Keratinocyte (primary cell): ENCODE results near the gene ADGRA3. TPM values are rescaled to one million over a fixed set of nuclear protein-coding genes. Genes with fewer than 3 reads are reported as not detected.

Source experiments
- DNase-seq: peaks from one replicate; pipeline ENCODE4 v3.0.0-alpha.2; 2011; ENCODE audit warnings: low read depth, missing footprints, low spot score
- FAIRE-seq: peaks from 2 replicates; lab custom pipeline; 2011; peaks lifted over from hg19 to GRCh38; lab: Jason Lieb, UNC
- H2AFZ ChIP-seq: 2 replicates; pipeline ENCODE4 v1.6.0; 2012; ENCODE audit warnings: low read length, control low read depth, inconsistent platforms; ENCODE audit not compliant: control insufficient read depth
- H3K27ac ChIP-seq: 2 replicates; pipeline ENCODE4 v1.5.1; 2011; ENCODE audit warnings: low read length; ENCODE audit not compliant: control insufficient read depth, insufficient read depth
- H3K27me3 ChIP-seq: 3 replicates; pipeline ENCODE4 v1.6.0; 2011; ENCODE audit warnings: low read length; ENCODE audit not compliant: control insufficient read depth, insufficient read depth; ENCODE audit errors: extremely low read depth
- H3K36me3 ChIP-seq, 2 experiments: 2 replicates in 1 of 2; 3 replicates in 1 of 2; pipeline ENCODE4 v1.5.1; 2011; ENCODE audit warnings: low read length in 2 of 2, mild to moderate bottlenecking in 1 of 2; ENCODE audit not compliant: control insufficient read depth in 2 of 2, insufficient read depth in 2 of 2; ENCODE audit errors: extremely low read depth in 1 of 2
- H3K4me1 ChIP-seq: 3 replicates; pipeline ENCODE4 v1.5.1; 2011; ENCODE audit warnings: low read length; ENCODE audit not compliant: control insufficient read depth, insufficient read depth; ENCODE audit errors: extremely low read depth
- H3K4me2 ChIP-seq: 3 replicates; pipeline ENCODE4 v1.6.0; 2011; ENCODE audit warnings: low read depth, low read length; ENCODE audit not compliant: control insufficient read depth, insufficient read depth; ENCODE audit errors: extremely low read depth
- H3K4me3 ChIP-seq, 3 experiments: fragments of 200-600 bp in 1 of 3; sonication (generic) in 1 of 3; 2 replicates in 2 of 3; 3 replicates in 1 of 3; pipeline ENCODE4 v1.5.1; 2011 to 2016; ENCODE audit warnings: low read length in 3 of 3, mild to moderate bottlenecking in 3 of 3, control low read depth in 2 of 3, inconsistent platforms in 1 of 3, low read depth in 1 of 3, mixed read lengths in 1 of 3, mixed run types in 1 of 3, moderate library complexity in 1 of 3; ENCODE audit not compliant: control insufficient read depth in 2 of 3, insufficient read depth in 2 of 3; ENCODE audit errors: extremely low read depth in 1 of 3
- H3K79me2 ChIP-seq: 2 replicates; pipeline ENCODE4 v1.6.0; 2012; ENCODE audit warnings: low read length; ENCODE audit not compliant: control insufficient read depth, insufficient read depth
- H3K9ac ChIP-seq: 3 replicates; pipeline ENCODE4 v1.6.0; 2011; ENCODE audit warnings: low read length; ENCODE audit not compliant: control insufficient read depth, insufficient read depth; ENCODE audit errors: extremely low read depth
- H3K9me1 ChIP-seq: 3 replicates; pipeline ENCODE4 v1.6.0; 2011; ENCODE audit warnings: low read length; ENCODE audit not compliant: control insufficient read depth, insufficient read depth; ENCODE audit errors: extremely low read depth
- H3K9me3 ChIP-seq: 2 replicates; pipeline ENCODE4 v1.5.1; 2012; ENCODE audit warnings: low read depth, low read length; ENCODE audit not compliant: control insufficient read depth
- H4K20me1 ChIP-seq: 3 replicates; pipeline ENCODE4 v1.6.0; 2011; ENCODE audit warnings: low read length; ENCODE audit not compliant: control insufficient read depth, insufficient read depth; ENCODE audit errors: extremely low read depth
- EZH2 ChIP-seq: IDR thresholded peaks from one replicate; pipeline ENCODE4 v1.6.1; 2012; ENCODE audit warnings: inconsistent platforms, mild to moderate bottlenecking, low read length, moderate library complexity
- dilution Hi-C: fragments of 300-500 bp; cut with MboI; formaldehyde crosslinking; loops from one replicate; pipeline ENCODE4 v1.7.0; 2020; ENCODE audit warnings: low sequenced_read_pairs; ENCODE audit not compliant: extremely low pct_ligation_motif_present
- polyA plus RNA-seq, 5 experiments: library from polyadenylated mRNA; depleted of rRNA in 3 of 5; stranded (reverse) in 3 of 5; stranded (forward) in 1 of 5; unstranded in 1 of 5; fragments of >200 nt; gene quantifications; 1 replicate in 1 of 5; 2 replicates in 3 of 5; 3 replicates in 1 of 5; pipeline versions ENCODE4 v1.2.1 to v1.2.3, GENCODE V29; 2011 to 2012; ENCODE audit warnings: missing spikeins in 2 of 5, low read depth in 1 of 5, low replicate concordance in 1 of 5
- TF ChIP-seq, protein P1 (sequence below), 3 experiments: IDR thresholded peaks in 1 of 3; conservative IDR thresholded peaks in 1 of 3; optimal IDR thresholded peaks in 1 of 3; 2 replicates in 2 of 3; 3 replicates in 1 of 3; pipeline versions ENCODE3 to v1.5.1; 2011; ENCODE audit warnings: low read length in 3 of 3, mild to moderate bottlenecking in 3 of 3, moderate library complexity in 2 of 3, control low read depth in 1 of 3, inconsistent platforms in 1 of 3; ENCODE audit not compliant: insufficient read depth in 2 of 3; ENCODE audit errors: extremely low read depth in 1 of 3

ADGRA3 gene
- polyA plus RNA-seq, 1 donor (not counting 4 experiments of a cell fraction or from before 2014, with no cell fraction given): 38.7 TPM

GRCh38 chr4:22522706-22523501, 7.0 kb upstream of the ADGRA3 start:
- TF ChIP-seq, protein P1, sequence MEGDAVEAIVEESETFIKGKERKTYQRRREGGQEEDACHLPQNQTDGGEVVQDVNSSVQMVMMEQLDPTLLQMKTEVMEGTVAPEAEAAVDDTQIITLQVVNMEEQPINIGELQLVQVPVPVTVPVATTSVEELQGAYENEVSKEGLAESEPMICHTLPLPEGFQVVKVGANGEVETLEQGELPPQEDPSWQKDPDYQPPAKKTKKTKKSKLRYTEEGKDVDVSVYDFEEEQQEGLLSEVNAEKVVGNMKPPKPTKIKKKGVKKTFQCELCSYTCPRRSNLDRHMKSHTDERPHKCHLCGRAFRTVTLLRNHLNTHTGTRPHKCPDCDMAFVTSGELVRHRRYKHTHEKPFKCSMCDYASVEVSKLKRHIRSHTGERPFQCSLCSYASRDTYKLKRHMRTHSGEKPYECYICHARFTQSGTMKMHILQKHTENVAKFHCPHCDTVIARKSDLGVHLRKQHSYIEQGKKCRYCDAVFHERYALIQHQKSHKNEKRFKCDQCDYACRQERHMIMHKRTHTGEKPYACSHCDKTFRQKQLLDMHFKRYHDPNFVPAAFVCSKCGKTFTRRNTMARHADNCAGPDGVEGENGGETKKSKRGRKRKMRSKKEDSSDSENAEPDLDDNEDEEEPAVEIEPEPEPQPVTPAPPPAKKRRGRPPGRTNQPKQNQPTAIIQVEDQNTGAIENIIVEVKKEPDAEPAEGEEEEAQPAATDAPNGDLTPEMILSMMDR (optimal IDR thresholded peaks at IDR 0.05 in 1 of 3, IDR thresholded peaks at IDR 0.05 in 1 of 3, conservative IDR thresholded peaks at IDR 0.05 in 1 of 3; ENCODE audit: extremely low read depth in 1 of 3, insufficient read depth in 2 of 3, low read length in 3 of 3): no peak
- no peak for TF ChIP-seq EZH2
- Histone ChIP-seq H3K79me2 (no peaks in the 10 kb centered on the region), H2AFZ (no peak overlapping the region), H3K27me3 (no peaks in the 10 kb centered on the region), H4K20me1 (no peaks in the 10 kb centered on the region), H3K9me3 (no peaks in the 10 kb centered on the region), H3K4me1 (no peaks in the 10 kb centered on the region), H3K36me3 (no peaks in the 10 kb centered on the region), H3K9ac (no peak overlapping the region), H3K9me1 (no peaks in the 10 kb centered on the region), H3K27ac (no peak overlapping the region), H3K4me3 (no peak overlapping the region), H3K4me2 (no peak overlapping the region)
- FAIRE-seq (no peak), DNase-seq (no peak)
- dilution Hi-C loops: no loop called here

DNA sequence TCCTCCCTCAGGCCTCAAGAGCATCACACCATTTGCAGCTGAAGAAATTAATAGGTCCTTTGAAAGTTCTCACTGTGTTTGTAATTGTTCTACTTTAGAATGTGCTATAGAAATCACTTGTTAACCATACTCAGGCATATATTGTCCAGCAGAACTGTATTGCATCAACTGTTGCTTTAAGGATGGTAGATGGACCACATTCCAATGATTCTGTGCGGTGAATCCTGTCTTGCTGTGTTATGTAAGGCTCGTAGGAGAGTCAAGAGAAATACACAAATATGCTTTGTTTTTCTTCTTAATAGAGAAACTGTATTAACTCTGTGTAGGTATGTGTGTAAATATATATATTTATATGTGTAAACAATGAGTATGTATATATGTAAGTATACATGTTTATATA, 6.3 kb upstream of the ADGRA3 start:
- Histone ChIP-seq H3K27ac (no peak overlapping the region), H3K9ac (no peak overlapping the region), H3K9me1 (no peaks in the 10 kb centered on the region), H3K27me3 (no peaks in the 10 kb centered on the region), H2AFZ (no peak overlapping the region), H3K9me3 (no peaks in the 10 kb centered on the region), H3K36me3 (no peaks in the 10 kb centered on the region), H3K4me3 (no peak overlapping the region), H4K20me1 (no peaks in the 10 kb centered on the region), H3K4me2 (no peak overlapping the region), H3K79me2 (no peaks in the 10 kb centered on the region), H3K4me1 (no peaks in the 10 kb centered on the region)
- DNase-seq (no peak), FAIRE-seq (peak; percentile 9)
- dilution Hi-C loops: no loop called here
- no peak for TF ChIP-seq EZH2
- TF ChIP-seq, protein P1 (optimal IDR thresholded peaks at IDR 0.05 in 1 of 3, IDR thresholded peaks at IDR 0.05 in 1 of 3, conservative IDR thresholded peaks at IDR 0.05 in 1 of 3; ENCODE audit: extremely low read depth in 1 of 3, insufficient read depth in 2 of 3, low read length in 3 of 3): no peak
